NCI-H524 (cell line): Measurements from ENCODE around the gene ARHGDIB.

ENCODE experiments used
- DNase-seq, 2 experiments: peaks; one replicate each; lab custom pipeline; 2025; lab: John Stamatoyannopoulos, UW

The ARHGDIB gene

DNA sequence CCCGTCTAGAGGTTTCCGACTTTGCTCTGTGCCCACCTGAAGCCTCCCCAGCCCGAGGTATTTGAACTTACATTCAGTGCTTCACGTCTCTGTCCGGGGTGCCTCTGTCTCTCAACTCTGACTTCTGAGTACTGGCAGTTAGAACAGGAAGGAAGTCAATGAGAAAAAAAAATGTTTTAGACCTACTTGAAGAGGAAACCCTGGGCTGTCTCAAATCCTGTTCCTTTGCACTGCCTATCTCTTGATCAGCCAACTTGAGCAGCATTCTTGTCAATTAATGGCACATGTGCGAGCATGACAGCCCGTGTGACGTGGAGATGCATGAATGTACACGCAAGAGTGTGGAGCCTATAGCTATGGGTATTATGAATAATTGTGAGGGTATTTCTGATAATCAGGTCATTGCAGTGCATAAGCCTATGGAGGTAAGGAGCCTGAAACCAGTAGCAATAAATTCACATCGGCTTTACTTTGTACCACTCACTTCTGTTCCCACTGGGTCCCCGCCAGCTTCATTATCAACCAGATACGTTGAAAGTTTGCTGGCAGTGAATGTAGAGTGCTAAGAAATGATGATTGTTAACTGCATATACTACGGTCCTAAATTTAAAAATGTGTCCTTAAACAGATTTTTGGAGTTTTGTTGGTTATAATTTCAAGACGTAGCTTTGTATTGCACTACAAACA is at the start of gene ARHGDIB:
ARHGDIB (minus strand) TSS at position 136 of the 687 bp plus-strand sequence. CDS start 10,889 bp downstream, outside the sequence.
- no peak for DNase-seq

DNA sequence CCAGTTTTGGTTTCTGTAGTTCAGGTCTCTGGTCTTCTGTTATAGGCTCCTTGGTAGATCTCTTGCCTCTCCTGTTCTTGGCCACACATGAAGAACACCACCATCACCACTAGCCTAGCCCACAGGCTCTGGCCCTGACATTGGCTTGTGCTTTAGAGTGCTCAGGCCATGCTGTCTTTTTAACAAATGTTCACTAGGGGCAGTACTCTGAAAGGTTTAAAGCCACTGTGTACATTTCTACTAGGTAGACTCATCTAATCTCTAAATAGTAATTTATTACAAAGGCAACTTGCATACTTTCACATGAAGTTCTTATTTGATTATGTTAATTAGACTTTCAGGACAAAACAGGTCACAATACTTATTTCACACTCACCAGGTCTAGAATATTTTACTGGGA is 49.8 kb upstream of the ARHGDIB start:
- DNase-seq: peak in 1 of 2 experiments; percentile 26

DNA sequence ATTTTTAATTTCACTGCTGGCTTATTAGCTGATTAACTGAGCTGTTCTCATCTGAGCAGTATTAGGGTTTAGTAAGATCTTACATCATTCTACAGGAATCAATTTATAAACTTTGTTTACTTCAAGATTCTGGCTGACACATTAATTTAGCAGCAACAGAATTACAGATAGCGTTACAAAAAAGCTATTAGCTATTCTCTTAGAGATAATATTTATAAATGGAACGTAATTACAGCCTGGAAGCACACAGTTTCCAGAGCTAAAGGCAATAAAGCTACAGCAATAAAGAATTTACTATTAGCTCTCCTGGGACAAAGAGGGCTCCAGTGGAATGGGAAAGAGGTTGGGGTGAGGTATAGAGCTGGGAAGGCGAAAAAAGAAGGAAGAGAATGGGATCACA is 46.1 kb upstream of the ARHGDIB start:
- no peak for DNase-seq

DNA sequence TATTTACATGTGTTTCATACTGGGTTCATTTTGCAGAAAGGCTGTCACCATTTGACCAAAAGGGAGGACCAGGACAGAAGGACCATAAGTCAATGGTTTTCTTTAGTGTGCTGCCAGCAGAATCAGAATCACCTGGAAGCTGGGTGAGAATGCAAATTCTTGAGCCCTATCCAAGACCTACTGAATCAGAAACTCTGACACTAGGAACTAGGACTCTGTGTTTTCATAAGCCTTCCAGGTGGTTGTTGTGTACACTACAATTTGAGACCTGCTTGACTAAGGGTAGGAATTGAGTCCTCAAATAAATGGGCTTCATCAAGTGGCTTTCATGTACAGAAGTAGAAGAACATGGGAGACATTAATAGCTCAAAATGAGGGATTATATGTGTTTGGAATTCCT is 43.7 kb upstream of the ARHGDIB start:
- peak; percentile 71 to 81 for DNase-seq

DNA sequence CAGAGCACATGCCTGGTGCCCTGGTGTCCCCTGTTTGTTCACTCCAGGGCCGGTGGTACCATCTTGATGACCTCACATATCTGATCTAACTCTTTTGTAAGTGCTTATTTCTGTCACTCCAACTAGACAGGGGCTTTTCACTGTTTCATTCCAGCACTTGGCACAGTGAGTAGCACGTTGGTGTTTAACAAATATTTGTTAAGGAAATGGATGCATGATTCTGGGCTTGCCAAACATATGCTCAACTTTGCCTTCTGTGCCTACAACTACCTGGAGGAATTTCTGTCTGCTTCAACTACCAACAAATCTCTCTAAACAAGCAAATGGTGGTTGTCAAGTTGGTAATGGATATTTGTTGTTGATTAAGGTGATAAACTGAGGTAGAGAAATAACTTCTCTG is 43.0 kb upstream of the ARHGDIB start:
- no peak for DNase-seq

DNA sequence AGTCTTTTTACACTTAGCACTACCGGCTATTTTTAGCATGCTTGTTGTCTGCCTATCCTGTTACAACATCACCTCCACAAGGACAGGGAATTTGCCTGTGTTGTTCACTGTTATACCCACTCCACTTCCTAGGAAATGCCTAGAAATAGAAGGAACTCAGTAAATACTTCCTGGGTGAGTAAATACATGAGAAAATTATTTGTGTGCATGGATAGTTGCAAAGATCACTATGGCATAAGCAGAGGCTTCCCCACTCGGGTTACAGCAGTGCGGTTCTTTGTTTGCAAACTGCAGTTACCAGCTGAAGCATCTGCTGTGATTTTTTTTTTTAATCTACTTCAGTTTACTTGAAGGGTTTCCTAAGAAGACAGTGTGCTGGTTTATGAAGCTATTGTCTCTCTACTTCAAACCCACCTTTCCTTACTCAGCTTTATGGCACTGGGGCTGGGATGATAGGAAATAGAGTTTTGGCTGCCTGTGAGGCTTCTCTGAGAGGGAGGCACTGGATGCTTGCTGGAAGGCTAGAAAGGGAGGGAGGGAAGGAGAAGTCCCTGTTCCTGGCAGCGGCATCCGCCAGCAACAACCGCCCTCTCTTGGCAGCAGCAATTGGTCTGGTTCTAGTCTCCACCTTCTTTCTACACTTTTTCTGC is 40.5 kb upstream of the ARHGDIB start:
- DNase-seq: peak; percentile 24 to 64

DNA sequence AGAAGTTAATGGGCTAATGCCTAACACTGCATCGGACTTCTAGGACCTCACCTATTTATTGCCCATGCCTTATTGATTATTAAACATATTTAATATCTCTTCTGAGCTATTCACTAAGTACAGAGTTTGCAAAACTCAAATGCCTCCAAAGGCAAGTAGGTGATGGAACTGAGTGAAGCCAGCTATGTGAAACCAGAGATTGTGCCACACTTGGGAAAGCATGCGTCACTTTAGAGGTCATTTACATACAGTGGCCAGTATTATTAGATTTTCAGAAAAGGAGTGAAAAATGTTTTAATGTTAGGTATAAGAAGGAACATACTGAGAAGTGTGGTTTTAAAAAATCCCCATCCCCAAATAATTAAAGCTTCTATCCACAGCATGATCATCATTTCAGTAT is 39.2 kb upstream of the ARHGDIB start:
- DNase-seq: no peak

DNA sequence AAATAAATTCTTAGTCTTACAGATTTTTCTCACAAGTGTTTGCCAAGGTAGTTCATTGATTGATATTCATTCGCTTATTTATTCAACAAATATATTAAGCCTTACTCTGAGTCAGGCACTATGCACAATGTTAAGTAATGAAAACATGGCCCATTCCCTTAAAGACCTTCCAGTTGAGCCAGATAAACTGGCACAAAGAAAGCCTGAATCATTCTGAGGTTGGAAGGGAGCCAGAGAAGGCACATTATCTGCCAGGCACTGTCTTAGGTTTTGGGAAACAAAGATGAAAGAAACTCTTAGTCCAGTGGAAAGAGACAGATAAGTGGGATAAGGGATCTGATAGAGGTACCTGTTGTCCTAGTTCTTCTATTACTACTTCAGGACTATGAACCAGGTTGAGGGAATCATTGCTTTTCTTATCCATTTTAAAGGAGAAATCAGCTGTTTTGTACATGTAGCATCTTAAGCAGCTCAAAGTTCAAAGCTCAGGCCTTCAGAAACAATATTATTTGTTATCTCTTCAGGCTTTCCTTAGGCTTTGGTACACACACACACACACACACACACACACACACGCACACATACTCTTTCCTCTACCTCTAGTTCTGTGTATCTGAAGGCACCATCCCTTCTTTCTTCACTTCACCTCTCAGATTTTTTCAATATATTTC is 38.4 kb upstream of the ARHGDIB start:
- DNase-seq: no peak

DNA sequence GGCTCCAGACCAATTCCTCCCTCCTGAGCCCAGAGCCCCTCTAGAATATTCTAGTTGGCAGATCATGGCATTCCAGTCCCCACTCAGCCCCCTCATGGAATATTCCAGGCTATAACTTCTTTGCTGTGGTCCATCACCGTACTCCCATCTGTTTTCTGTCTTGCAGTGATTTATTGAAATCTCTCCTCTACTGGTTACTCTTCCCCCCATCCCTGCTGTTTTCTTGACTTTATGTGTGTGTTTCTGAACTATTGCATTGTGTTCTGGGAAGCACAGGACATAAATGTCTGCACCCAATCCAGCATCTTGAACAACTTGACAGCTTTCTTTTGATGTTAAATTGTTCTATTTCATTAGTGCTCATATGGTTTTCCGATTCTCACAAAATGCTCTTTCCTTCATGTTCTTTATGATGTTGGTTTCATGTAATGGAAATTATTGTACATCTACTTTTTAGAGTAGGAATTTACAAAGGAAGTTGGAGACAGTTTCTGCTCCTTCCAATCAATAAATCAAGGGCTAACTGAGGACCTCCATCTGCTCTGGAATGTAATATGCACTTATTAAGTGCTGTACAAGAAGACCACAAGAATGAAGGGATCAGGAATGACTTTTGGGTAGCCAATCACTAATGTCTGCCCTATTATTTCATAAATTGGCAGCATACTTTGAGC is 37.8 kb upstream of the ARHGDIB start:
- DNase-seq: no peak

DNA sequence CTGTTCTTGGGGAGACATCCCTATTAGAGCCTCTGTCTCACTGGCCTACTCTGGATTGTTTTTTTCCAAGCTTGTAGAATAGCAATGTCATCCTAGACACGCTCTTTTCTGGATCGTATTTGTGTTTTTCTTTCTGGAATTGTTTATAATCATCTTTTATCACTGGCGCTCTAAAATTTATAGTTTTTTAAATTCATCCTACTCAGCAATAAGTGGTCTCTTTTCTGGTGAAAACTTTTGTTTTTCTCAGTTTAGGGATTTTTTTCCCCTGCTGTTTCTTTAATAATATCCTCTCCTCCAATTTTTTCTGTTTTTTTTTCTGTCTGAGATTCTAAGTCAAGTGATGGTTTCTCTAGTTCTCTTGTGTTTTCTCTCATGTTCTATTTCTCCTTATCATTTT is 36.6 kb upstream of the ARHGDIB start:
- DNase-seq: no peak

DNA sequence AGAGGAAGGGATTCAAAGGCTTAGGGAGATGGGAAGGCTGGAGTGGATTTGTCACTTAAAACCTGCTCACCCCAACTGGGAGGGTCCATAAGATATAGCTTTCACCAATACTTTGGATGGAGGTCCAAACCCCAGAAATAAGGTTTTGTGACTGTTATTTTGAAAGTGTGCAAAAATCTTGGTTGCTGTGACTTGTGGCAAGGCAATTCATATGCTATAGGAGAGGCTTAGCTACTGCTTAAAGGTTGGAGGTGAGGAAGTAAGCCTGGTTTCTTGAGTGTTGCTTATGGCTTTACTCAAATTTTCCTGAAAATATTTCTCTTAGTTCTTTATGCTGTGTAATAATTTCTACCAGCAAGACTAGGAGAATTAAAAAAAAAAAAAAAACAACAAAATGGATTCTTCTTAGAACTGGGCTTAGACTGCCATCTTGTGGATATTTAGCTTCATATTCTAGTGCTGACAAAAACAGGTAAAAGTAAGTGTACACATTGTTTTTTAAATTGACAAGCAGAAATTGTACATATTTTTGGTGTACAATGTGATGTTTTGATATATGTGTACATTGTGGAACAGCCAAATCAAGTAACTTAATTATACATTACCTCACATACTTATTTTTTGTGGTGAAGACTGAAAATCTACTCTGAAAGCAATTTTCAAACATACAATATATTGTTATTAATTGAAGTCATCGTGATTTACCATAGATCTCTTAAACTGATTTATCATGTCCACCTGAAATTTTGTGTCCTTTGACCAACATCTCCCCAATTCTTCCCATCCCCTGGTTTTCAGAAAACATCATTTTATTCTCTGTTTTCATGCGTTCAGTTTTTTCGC is 34.4 kb upstream of the ARHGDIB start:
- peak in 1 of 2 experiments; percentile 51 for DNase-seq

DNA sequence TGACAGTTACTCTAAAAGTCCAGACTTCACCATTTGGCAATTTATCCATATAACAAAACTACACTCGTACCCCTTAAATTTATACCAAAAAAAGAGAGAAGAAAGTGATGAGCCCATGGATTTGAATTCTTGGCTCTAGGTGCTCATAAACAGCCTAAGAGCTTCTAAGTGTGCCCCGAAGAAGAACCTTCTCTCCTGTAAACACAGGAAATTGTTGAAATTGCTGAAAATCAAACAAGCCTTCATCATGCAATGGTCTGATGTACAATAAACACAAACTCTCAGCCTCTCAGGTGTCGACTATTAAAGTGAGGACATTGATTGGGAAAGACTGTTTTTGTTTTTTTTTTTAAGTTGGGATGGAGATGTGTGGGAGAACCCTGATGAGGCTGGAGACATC is 33.2 kb upstream of the ARHGDIB start:
- DNase-seq: no peak

DNA sequence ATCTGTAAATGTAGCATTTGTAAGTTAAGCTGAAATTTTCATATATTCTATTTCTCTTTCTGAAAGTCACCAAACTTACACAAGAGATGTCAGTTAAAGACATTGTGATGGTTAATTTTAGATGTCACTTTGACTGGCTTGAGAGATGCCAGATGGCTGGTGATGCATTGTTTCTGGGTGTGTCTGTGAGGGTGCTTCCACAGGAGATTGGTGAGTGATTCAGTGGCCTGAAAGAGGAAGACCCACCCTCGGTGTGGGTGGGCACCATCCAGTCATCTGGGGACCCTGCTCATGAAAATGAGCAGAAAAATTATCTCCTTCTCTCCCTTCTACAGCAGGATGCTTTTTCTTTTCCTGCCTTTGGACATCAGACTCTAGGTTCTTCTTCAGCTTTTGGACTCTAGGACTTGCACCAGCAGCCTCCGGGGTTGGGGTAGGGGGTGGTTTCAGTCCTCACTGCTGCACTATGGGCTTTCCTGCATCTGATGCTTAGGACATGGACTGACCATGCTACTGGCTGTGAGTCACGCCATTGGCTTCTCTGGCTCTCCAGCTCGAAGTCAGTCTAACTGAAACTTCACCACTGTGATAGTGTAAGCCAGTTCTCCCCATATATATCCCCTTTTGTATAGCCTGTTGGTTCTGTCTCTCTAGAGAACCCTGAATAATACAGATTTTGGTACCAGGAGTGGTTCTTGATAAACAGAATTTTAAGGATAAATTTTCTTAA is 32.3 kb upstream of the ARHGDIB start:
- DNase-seq: no peak

DNA sequence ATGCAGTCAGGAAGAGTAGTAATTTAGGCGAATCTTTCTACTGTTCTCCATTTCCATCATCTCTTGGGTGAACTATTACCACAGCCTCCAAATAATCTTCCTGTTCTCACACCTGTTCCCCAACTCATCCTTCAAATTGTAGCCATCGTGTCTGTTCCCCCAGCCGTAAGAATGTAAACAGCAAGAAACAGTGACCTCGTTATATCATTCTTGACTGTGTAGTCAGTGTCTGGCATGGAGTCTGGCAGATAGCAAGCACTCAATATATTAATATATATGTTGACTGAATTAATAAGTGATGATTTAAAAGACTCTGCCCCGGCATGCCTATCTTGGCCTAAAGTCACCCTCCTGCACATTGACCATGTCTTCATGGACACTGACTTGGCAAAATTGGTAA is 31.7 kb upstream of the ARHGDIB start:
- no peak for DNase-seq

DNA sequence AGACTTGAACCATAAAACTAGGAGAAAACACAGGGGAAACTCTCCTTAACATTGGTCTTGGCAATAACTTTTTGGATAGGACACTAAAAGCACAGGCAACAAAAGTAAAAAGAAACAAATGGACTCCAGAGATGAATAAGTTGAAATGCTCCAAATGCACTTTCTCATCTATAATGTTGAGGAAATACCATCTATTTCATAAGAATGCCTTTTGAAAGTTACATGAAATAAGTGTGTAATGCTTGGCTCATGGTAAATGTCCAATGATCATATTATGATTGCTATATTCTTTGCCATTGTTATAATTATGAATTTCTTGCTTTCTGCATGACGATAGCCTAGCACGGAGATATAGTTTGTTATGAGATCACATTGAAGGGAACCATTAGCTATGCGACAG is 31.3 kb upstream of the ARHGDIB start:
- DNase-seq: no peak

DNA sequence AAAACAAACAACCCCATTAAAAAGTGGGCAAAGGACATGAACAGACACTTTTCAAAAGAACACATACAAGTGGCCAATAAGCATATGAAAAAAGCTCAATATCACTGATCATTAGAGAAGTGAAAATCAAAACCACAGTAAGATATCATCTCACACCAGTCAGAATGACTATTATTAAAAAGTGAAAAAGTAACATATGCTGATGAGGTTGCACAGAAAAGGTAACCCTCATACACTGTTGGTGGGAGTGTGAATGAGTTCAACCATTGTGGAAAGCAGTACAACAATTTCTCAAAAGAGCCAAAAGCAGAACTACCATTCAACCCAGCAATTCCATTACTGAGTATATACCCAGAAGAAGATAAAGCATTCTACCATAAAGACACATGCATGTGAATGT is 29.7 kb upstream of the ARHGDIB start:
- DNase-seq: no peak

DNA sequence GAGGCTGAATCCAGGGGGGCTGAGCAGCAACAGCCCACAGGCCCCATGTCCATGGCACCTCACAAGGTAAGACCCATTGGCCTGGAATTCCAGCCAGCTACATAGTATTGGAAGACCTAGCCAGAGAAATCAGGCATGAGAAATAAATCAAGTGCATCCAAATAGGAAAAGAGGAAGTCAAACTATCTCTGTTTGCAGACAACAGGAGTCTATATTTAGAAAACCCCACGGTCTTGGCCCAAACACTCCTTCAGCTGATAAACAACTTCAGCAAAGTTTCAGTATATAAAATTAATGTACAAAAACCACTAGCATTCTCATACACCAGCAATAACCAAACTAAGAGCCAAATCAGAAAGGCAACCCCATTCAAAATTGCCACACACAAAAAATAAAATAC is 28.4 kb upstream of the ARHGDIB start:
- DNase-seq: no peak

DNA sequence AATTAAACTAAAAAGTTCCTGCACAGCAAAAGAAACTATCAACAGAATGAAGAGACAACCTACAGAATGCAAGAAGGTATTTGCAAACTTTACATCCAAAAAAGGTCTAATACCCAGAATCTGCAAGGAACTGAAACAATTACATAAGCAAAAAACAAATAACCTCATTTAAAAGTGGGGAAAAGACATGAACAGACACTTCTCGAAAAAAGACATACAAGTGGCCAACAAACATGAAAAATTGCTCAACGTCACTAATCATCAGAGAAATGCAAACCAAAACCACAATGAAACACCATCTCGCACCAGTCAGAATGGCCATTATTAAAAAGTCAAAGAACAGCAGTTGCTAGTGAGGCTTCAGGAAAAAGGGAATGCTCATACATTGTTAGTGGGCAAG is 26.6 kb upstream of the ARHGDIB start:
- DNase-seq: no peak

DNA sequence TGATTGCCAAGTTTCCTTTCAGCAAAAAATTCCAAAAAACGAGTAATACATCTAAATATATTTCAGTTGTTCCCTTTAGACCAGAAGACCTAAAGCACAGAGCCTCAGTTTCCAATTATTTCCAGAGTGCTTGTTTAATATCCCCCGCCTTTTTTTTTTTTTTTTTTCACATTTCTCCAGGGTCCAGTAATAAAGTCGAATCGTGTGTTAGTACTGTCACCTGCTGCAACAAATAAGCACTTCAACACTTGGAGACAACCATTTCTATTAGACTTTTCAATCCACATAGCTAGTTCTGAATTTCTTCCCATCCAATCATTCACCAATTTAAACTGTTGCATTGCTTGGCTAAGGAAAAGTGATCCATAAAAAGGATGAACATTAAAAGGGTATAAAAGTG is 25.0 kb upstream of the ARHGDIB start:
- no peak for DNase-seq

DNA sequence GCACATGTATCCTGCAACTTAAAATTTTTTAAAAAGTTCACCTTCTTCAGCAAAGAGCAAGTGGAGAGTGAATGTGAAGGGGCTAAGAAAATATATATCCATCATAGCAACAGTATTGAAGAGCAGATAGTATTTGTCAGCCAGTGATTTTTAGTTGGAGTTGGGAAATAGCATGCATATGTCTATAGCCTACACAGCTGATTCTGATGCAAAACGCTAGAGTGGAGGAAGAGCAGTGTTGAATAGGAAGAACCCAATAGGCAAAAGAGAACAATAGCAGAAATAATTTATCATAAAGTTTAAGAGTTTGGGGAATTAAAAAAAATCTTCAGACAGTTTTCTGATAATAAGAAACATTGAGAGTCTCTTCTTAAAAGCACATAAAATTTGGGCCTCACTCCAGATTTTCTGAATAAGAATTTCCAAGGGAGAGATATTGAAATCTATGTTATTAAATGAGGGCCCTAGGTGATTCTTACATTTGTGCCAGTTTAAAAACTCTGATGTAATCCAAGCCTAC is 23.4 kb upstream of the ARHGDIB start:
- no peak for DNase-seq

DNA sequence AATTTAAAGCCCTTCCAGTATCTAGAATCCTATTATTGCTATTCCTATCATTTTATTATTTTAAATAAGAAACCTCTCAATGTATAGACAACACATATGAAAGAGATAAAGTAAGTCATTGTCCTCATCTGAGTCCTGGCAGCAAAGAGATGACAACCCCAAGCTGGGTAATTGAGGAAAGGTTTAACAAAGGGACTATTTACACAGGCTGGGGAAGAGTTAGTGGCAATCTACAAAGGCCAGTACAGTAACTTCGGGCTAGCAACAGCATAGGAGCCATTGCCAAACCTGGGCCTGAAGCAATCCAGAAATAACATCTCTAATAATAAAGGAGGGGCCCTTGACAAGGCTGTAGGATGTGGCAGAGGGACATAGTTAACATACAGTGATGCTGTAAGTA is 22.6 kb upstream of the ARHGDIB start:
- no peak for DNase-seq
